WTC11 (cell line): ENCODE data around the gene NCOA3. TPM values are rescaled to one million over a fixed set of nuclear protein-coding genes. Genes with fewer than 3 reads are reported as not detected.

Source experiments
- ATAC-seq: fragments of 200-7000 bp; cut with Tn5 transposase; 2 replicates; pipeline ENCODE4 v1.10.0; 2021; ENCODE audit warnings: mild to moderate bottlenecking, moderate library complexity
- CTCF ChIA-PET: fragments of 300-600 bp; sonication (Branson Sonifier 250); formaldehyde crosslinking; loops from one replicate; lab custom pipeline; 2021; ENCODE audit warnings: antibody characterized with exemption; lab: Charles Lee
- POLR2A ChIA-PET: fragments of 350-600 bp; sonication (Branson Sonifier 250); formaldehyde crosslinking; loops from one replicate; lab custom pipeline; 2021; ENCODE audit warnings: antibody characterized with exemption; lab: Charles Lee
- DNase-seq: peaks from one replicate; pipeline ENCODE4 v3.0.0; 2021; ENCODE audit warnings: low spot score
- H3K27ac Mint-ChIP-seq: 2 replicates; pipeline ENCODE4 v1.8.0; 2021; ENCODE audit warnings: mixed read lengths
- H3K27me3 Mint-ChIP-seq: 2 replicates; pipeline ENCODE4 v1.8.0; 2021; ENCODE audit warnings: low read depth, mild to moderate bottlenecking, moderate library complexity, mixed read lengths
- H3K36me3 Mint-ChIP-seq: 2 replicates; pipeline ENCODE4 v1.8.0; 2021; ENCODE audit warnings: mixed read lengths
- H3K4me1 Mint-ChIP-seq: 2 replicates; pipeline ENCODE4 v1.8.0; 2022; ENCODE audit warnings: mixed read lengths
- H3K4me3 Mint-ChIP-seq: 2 replicates; pipeline ENCODE4 v1.8.0; 2021; ENCODE audit warnings: mild to moderate bottlenecking, moderate library complexity, mixed read lengths
- H3K9me3 Mint-ChIP-seq: 2 replicates; pipeline ENCODE4 v1.8.0; 2021; ENCODE audit warnings: mixed read lengths
- CDX4 ChIP-seq: fragments of 250-450 bp; sonication (Bioruptor Pico); IDR thresholded peaks from 2 replicates; pipeline ENCODE4 v1.9.0; 2021; ENCODE audit warnings: moderate library complexity, mild to moderate bottlenecking, inconsistent platforms, borderline replicate concordance
- CREB1 ChIP-seq: sonication (generic); formaldehyde crosslinking; IDR thresholded peaks from 2 replicates; pipeline ENCODE4 v1.8.0; 2023; ENCODE audit warnings: mild to moderate bottlenecking, missing genetic modification reagents
- CREM ChIP-seq: sonication (generic); formaldehyde crosslinking; IDR thresholded peaks from 2 replicates; pipeline ENCODE4 v1.8.1; 2022; ENCODE audit warnings: mild to moderate bottlenecking, missing genetic modification reagents, moderate library complexity
- E2F1 ChIP-seq: sonication (generic); formaldehyde crosslinking; IDR thresholded peaks from 2 replicates; pipeline ENCODE4 v1.8.0; 2022; ENCODE audit warnings: mild to moderate bottlenecking, missing genetic modification reagents
- E2F4 ChIP-seq: sonication (generic); formaldehyde crosslinking; IDR thresholded peaks from 2 replicates; pipeline ENCODE4 v1.8.1; 2022; ENCODE audit warnings: low read depth, mild to moderate bottlenecking, moderate library complexity, missing genetic modification reagents, borderline replicate concordance
- E2F5 ChIP-seq: sonication (generic); formaldehyde crosslinking; IDR thresholded peaks from 2 replicates; pipeline ENCODE4 v1.8.1; 2022; ENCODE audit warnings: mild to moderate bottlenecking, moderate library complexity, missing genetic modification reagents
- EMX1 ChIP-seq: fragments of 250-450 bp; sonication (Bioruptor Pico); IDR thresholded peaks from 2 replicates; pipeline ENCODE4 v1.8.0; 2021; ENCODE audit warnings: mild to moderate bottlenecking
- ERG ChIP-seq: fragments of 250-450 bp; sonication (Bioruptor Pico); IDR thresholded peaks from 2 replicates; pipeline ENCODE4 v1.8.0; 2021; ENCODE audit warnings: mild to moderate bottlenecking
- ESRRA ChIP-seq: sonication (generic); formaldehyde crosslinking; IDR thresholded peaks from 2 replicates; pipeline ENCODE4 v1.8.1; 2022; ENCODE audit warnings: mild to moderate bottlenecking, missing genetic modification reagents, borderline replicate concordance
- GRHL2 ChIP-seq: fragments of 250-450 bp; sonication (Bioruptor Pico); IDR thresholded peaks from 2 replicates; pipeline ENCODE4 v1.8.0; 2022; ENCODE audit warnings: mild to moderate bottlenecking, moderate library complexity; ENCODE audit not compliant: insufficient replicate concordance, severe bottlenecking
- IRF1 ChIP-seq: sonication (generic); formaldehyde crosslinking; IDR thresholded peaks from 2 replicates; pipeline ENCODE4 v1.8.0; 2023; ENCODE audit warnings: missing genetic modification reagents
- NFATC4 ChIP-seq: fragments of 250-450 bp; sonication (Bioruptor Pico); IDR thresholded peaks from 2 replicates; pipeline ENCODE4 v1.9.0; 2021; ENCODE audit warnings: mild to moderate bottlenecking
- PREB ChIP-seq: sonication (generic); formaldehyde crosslinking; IDR thresholded peaks from 2 replicates; pipeline ENCODE4 v1.8.1; 2022; ENCODE audit warnings: mild to moderate bottlenecking, missing genetic modification reagents, moderate library complexity, borderline replicate concordance
- RORB ChIP-seq: fragments of 250-450 bp; sonication (Bioruptor Pico); IDR thresholded peaks from 2 replicates; pipeline ENCODE4 v1.9.0; 2021; ENCODE audit warnings: mild to moderate bottlenecking
- SOX15 ChIP-seq: fragments of 250-450 bp; sonication (Bioruptor Pico); IDR thresholded peaks from 2 replicates; pipeline ENCODE4 v1.9.0; 2021; ENCODE audit warnings: mild to moderate bottlenecking
- ZBTB43 ChIP-seq: sonication (generic); formaldehyde crosslinking; IDR thresholded peaks from 2 replicates; pipeline ENCODE4 v1.8.1; 2023; ENCODE audit warnings: mild to moderate bottlenecking, missing genetic modification reagents
- ZNF317 ChIP-seq: sonication (generic); formaldehyde crosslinking; IDR thresholded peaks from 2 replicates; pipeline ENCODE4 v1.8.1; 2023; ENCODE audit warnings: low read depth, mild to moderate bottlenecking, moderate library complexity, missing genetic modification reagents, borderline replicate concordance
- ZNF423 ChIP-seq: fragments of 250-450 bp; sonication (Bioruptor Pico); IDR thresholded peaks from 2 replicates; pipeline ENCODE4 v2.1.2; 2022; ENCODE audit warnings: mild to moderate bottlenecking, moderate library complexity
- ZNF425 ChIP-seq: fragments of 250-450 bp; sonication (Bioruptor Pico); conservative IDR thresholded peaks from 2 replicates; pipeline ENCODE4 v1.9.0; 2021; ENCODE audit warnings: mild to moderate bottlenecking
- ZSCAN18 ChIP-seq: fragments of 250-450 bp; sonication (Bioruptor Pico); IDR thresholded peaks from 2 replicates; pipeline ENCODE4 v2.1.2; 2022; ENCODE audit warnings: mild to moderate bottlenecking, moderate library complexity
- total RNA-seq: library from RNA; stranded (reverse); gene quantifications from 3 replicates; pipeline ENCODE4 v1.2.3, GENCODE V29; 2021

NCOA3 gene
- total RNA-seq, 1 experiment from 2014 or later, result 25.2 TPM

- DNase-seq (no peak), ATAC-seq (no peak)
- no peaks in the 10 kb centered on the region for H3K36me3 Mint-ChIP-seq
- ChIA-PET POLR2A (interaction anchor here (0.7 kb wide), 1 partner anchor 551 kb away, joined by 3 read pairs; no protein-coding TSS in a partner anchor), CTCF (interaction anchor here (1.3 kb wide), 1 partner anchor 258 kb away, joined by 3 read pairs; no protein-coding TSS in a partner anchor)
- TF ChIP-seq ZNF317 (CRISPR knock-in tag) (no peak), PREB (CRISPR knock-in tag) (no peak), ESRRA (CRISPR knock-in tag) (no peak), E2F1 (CRISPR knock-in tag) (no peak), ERG (CRISPR knock-in tag) (no peak), E2F4 (CRISPR knock-in tag) (no peak), ZNF425 (no peak), CREM (CRISPR knock-in tag) (no peak), IRF1 (CRISPR knock-in tag) (no peak), ZNF423 (CRISPR knock-in tag) (no peak), E2F5 (no peak), CDX4 (CRISPR knock-in tag) (no peak), ZSCAN18 (CRISPR knock-in tag) (no peak), SOX15 (CRISPR knock-in tag) (no peak), EMX1 (CRISPR knock-in tag) (no peak), NFATC4 (CRISPR knock-in tag) (no peak), RORB (CRISPR knock-in tag) (no peak), ZBTB43 (CRISPR knock-in tag) (no peak), GRHL2 (no peak), CREB1 (CRISPR knock-in tag) (no peak)
- no peaks in the 10 kb centered on the region for H3K27me3 Mint-ChIP-seq
- no peak overlapping the region for H3K4me3 Mint-ChIP-seq
- no peaks in the 10 kb centered on the region for H3K4me1 Mint-ChIP-seq
- H3K9me3 Mint-ChIP-seq, result no peaks in the 10 kb centered on the region
- no peak overlapping the region; the same call in 1 of the 2 replicates for H3K27ac Mint-ChIP-seq
Measured at GRCh38 chr20:47454298-47455132, 47.2 kb upstream of the NCOA3 start.
